ENCODE data around the gene SYT17. TPM values are rescaled to one million over a fixed set of nuclear protein-coding genes. Genes with fewer than 3 reads are reported as not detected.
A peak's percentile ranks its signal among the peaks of the same experiment; 100 is the strongest.

Gene SYT17
- total and polyA plus RNA-seq, 10 of the 15 experiments (the other 5 are each of a cell fraction or from before 2014, with no cell fraction given): 3.7 to 12.3 (median 5.0) TPM

DNA sequence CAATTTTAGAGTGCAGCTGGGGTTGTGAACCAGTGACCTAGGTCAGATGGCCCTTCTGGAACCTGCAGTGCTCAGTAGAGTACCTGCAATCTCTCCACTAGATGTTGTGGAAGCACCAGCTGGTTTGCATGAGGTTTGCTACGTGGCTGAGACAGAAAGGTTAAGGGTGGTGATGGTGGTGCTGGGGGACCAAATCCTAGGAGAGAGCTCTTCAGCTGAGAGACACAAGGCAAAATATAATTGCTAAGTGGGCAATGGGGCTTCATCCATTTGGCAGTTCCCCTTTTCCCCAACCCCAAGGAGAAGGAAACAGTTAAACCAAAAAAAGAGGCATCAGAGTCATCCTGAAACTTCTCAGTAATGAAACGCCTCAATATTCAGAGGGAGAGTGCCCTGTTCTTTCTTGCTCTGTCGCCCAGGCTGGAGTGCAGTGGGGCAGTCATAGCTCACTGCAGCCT is 40.3 kb upstream of the SYT17 start (continued):
- no peak for TF ChIP-seq MXI1 (IDR thresholded peaks at IDR 0.05; ENCODE audit: low read depth, low read length)
- TF ChIP-seq EGR1 (IDR thresholded peaks at IDR 0.05; ENCODE audit: borderline replicate concordance in 1 of 2, low read depth in 2 of 2, low read length in 2 of 2): no peak
- peak; percentile 85 for TF ChIP-seq RUNX3 (IDR thresholded peaks at IDR 0.05; ENCODE audit: low read length)
- TF ChIP-seq CBFB (IDR thresholded peaks at IDR 0.05; ENCODE audit: low read depth): no peak
- no peak for TF ChIP-seq POLR2A (IDR thresholded peaks at IDR 0.05; ENCODE audit: low read depth, low read length)
- TF ChIP-seq RBBP5 (conservative IDR thresholded peaks at IDR 0.05): no peak
- no peak for TF ChIP-seq BCL3 (IDR thresholded peaks at IDR 0.05; ENCODE audit: borderline replicate concordance, insufficient read depth, low read depth, low read length, poor library complexity, severe bottlenecking)
- TF ChIP-seq EED (IDR thresholded peaks at IDR 0.05; ENCODE audit: low read depth): peak; percentile 99
- peak; percentile 92 to 93 for TF ChIP-seq IKZF2 (IDR thresholded peaks at IDR 0.05)
- TF ChIP-seq BMI1 (IDR thresholded peaks at IDR 0.05; ENCODE audit: borderline replicate concordance): no peak
- TF ChIP-seq CBX5 (IDR thresholded peaks at IDR 0.05; ENCODE audit: low read depth): no peak
- TF ChIP-seq MYB (IDR thresholded peaks at IDR 0.05; ENCODE audit: borderline replicate concordance, low read depth, low read length): no peak
- TF ChIP-seq ZZZ3 (IDR thresholded peaks at IDR 0.05; ENCODE audit: control insufficient read depth, insufficient read length, low read depth): no peak
- no peak for TF ChIP-seq STAT3 (IDR thresholded peaks at IDR 0.05; ENCODE audit: low read depth, low read length)
- TF ChIP-seq, protein P1, sequence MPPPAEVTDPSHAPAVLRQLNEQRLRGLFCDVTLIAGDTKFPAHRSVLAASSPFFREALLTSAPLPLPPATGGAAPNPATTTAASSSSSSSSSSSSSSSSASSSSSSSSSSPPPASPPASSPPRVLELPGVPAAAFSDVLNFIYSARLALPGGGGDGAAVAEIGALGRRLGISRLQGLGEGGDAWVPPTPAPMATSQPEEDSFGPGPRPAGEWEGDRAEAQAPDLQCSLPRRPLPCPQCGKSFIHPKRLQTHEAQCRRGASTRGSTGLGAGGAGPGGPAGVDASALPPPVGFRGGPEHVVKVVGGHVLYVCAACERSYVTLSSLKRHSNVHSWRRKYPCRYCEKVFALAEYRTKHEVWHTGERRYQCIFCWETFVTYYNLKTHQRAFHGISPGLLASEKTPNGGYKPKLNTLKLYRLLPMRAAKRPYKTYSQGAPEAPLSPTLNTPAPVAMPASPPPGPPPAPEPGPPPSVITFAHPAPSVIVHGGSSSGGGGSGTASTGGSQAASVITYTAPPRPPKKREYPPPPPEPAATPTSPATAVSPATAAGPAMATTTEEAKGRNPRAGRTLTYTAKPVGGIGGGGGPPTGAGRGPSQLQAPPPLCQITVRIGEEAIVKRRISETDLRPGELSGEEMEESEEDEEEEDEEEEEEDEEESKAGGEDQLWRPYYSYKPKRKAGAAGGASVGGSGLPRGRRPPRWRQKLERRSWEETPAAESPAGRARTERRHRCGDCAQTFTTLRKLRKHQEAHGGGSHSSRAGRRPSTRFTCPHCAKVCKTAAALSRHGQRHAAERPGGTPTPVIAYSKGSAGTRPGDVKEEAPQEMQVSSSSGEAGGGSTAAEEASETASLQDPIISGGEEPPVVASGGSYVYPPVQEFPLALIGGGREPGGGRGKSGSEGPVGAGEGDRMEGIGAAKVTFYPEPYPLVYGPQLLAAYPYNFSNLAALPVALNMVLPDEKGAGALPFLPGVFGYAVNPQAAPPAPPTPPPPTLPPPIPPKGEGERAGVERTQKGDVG (CRISPR knock-in tag; IDR thresholded peaks at IDR 0.05): no peak
- TF ChIP-seq ZNF592 (IDR thresholded peaks at IDR 0.05): no peak
- no peak; the same call in 1 of the 2 replicates for TF ChIP-seq MTA3 (IDR thresholded peaks at IDR 0.05; ENCODE audit: borderline replicate concordance, low read length)
- TF ChIP-seq BHLHE40 (IDR thresholded peaks at IDR 0.05; ENCODE audit: borderline replicate concordance in 1 of 2, low read depth in 2 of 2, low read length in 1 of 2): no peak
- TF ChIP-seq, protein P2, sequence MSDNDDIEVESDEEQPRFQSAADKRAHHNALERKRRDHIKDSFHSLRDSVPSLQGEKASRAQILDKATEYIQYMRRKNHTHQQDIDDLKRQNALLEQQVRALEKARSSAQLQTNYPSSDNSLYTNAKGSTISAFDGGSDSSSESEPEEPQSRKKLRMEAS (IDR thresholded peaks at IDR 0.05; ENCODE audit: low read depth, low read length): no peak
- no peak for TF ChIP-seq NFXL1 (IDR thresholded peaks at IDR 0.05; ENCODE audit: borderline replicate concordance)
- TF ChIP-seq, protein P3, sequence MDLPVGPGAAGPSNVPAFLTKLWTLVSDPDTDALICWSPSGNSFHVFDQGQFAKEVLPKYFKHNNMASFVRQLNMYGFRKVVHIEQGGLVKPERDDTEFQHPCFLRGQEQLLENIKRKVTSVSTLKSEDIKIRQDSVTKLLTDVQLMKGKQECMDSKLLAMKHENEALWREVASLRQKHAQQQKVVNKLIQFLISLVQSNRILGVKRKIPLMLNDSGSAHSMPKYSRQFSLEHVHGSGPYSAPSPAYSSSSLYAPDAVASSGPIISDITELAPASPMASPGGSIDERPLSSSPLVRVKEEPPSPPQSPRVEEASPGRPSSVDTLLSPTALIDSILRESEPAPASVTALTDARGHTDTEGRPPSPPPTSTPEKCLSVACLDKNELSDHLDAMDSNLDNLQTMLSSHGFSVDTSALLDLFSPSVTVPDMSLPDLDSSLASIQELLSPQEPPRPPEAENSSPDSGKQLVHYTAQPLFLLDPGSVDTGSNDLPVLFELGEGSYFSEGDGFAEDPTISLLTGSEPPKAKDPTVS (IDR thresholded peaks at IDR 0.05; ENCODE audit: low read depth, low read length): no peak

Data from GM12878 (cell line).